Raji (cell line): Measurements from ENCODE around the gene BMP4.

Experiments
- POLR2A ChIP-seq: IDR thresholded peaks from 2 replicates; pipeline ENCODE4 v1.6.1; 2011; ENCODE audit warnings: low read depth, low read length, control low read depth; ENCODE audit not compliant: insufficient read depth

The BMP4 gene

GRCh38 chr14:53975444-53975843 is 18.8 kb upstream of the BMP4 start:
- TF ChIP-seq POLR2A = no peak

GRCh38 chr14:53971521-53971920 is 14.9 kb upstream of the BMP4 start:
- no peak for TF ChIP-seq POLR2A

GRCh38 chr14:53969326-53969725 is 12.7 kb upstream of the BMP4 start:
- TF ChIP-seq POLR2A = no peak

- TF ChIP-seq POLR2A = no peak
Observed at GRCh38 chr14:53968726-53969125, 12.1 kb upstream of the BMP4 start.

GRCh38 chr14:53967606-53968005 is 11.0 kb upstream of the BMP4 start:
- TF ChIP-seq POLR2A = no peak

- TF ChIP-seq POLR2A = no peak
Observed at GRCh38 chr14:53964249-53964648, 7.6 kb upstream of the BMP4 start.

- TF ChIP-seq POLR2A = no peak
Observed at GRCh38 chr14:53963320-53964227, 6.9 kb upstream of the BMP4 start.

- no peak for TF ChIP-seq POLR2A
Observed at GRCh38 chr14:53962953-53963319, 6.3 kb upstream of the BMP4 start.

GRCh38 chr14:53958628-53959027 is 2.0 kb upstream of the BMP4 start:
- TF ChIP-seq POLR2A = no peak

GRCh38 chr14:53957739-53958138 is 1.1 kb upstream of the BMP4 start:
- TF ChIP-seq POLR2A = no peak

GRCh38 chr14:53955671-53956426 is 776 bp downstream of the BMP4 start:
- no peak for TF ChIP-seq POLR2A

GRCh38 chr14:53955229-53955556 is 1.4 kb downstream of the BMP4 start:
- TF ChIP-seq POLR2A = no peak

- TF ChIP-seq POLR2A = no peak
Observed at GRCh38 chr14:53954551-53955228, 1.9 kb downstream of the BMP4 start.

- no peak for TF ChIP-seq POLR2A
Observed at GRCh38 chr14:53953828-53954550, 2.6 kb downstream of the BMP4 start.
